GM18508 (cell line): ENCODE data around the gene NFE2L3.
"Not testable (repeated sequence)": the region's sequence is repeated elsewhere in the genome, so short reads cannot be mapped to it uniquely, and the experiment has no call there.

Experiments
- ATAC-seq: cut with Tn5 transposase; IDR thresholded peaks from one replicate; pipeline ENCODE4 v1.9.1; 2021; ENCODE audit warnings: moderate number of reproducible peaks; ENCODE audit not compliant: insufficient read depth, unreplicated experiment

The NFE2L3 gene

DNA sequence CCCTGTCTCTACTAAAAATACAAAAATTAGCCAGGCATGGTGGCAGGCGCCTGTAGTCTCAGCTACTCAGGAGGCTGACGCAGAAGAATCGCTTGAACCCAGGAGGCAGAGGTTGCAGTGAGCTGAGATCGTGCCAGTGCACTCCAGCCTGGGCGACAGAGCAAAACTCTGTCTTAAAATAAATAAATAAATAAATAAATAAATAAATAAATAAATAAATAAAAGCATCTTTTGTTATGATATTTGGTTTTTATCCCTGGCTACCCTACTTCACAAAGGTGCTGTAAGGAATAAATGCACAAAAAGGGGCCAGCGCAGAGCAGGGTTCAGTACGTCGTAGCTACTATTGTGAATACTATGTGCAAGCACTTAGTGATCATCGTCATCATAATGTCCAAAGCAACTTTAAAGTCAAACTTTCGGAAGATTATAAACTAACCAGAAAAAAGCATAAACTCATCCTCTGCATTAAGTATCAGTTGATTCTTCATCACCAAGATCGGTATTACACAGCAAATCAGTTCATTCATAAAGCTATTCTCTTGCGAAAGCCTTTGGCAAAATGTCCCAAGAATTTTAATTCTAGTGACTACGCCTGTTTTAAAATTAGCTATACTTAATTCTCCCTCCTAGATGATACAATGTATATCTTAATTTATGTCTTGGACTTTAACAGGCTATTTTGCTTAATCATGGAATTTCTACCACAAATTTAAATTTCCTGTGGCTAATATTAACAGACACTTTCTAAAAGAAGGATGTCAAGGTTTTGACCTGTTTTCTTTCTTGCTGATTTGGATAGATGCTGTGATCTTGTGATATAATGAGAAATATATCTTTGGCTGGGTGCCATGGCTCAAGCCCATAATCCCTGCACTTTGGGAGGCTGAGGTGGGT is 7.6 kb upstream of the NFE2L3 start:
- ATAC-seq, result no peak

GRCh38 chr7:26145238-26145637 is 6.8 kb upstream of the NFE2L3 start:
- ATAC-seq, result no peak

GRCh38 chr7:26147030-26147429 is 5.0 kb upstream of the NFE2L3 start:
- no peak for ATAC-seq

- ATAC-seq, result not testable (repeated sequence)
Measured at GRCh38 chr7:26147646-26148306, 4.2 kb upstream of the NFE2L3 start.

- not testable (repeated sequence) for ATAC-seq
Measured at GRCh38 chr7:26148307-26148700, 3.7 kb upstream of the NFE2L3 start.

- ATAC-seq, result no peak
Measured at GRCh38 chr7:26149391-26149977, 2.5 kb upstream of the NFE2L3 start.

DNA sequence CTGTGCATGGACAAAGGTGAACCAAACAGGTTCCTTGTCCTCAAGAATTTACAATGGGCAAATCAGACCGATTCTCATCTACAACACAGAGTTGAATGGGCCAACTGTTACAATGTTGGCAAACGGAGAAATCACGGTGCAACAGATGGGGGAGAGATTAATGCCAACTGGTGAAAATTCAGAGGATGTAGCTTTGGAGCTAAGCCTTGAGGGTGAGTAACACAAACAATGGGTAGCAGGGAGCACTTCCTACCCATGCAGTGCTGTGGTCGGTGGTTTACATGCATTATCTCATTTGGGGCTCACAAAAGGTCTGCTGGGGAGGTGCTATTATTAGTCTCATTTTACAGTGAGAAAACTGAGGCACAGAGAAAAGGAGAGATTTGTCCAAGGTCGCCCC is 902 bp upstream of the NFE2L3 start:
- no peak for ATAC-seq

GRCh38 chr7:26151650-26151952 is 397 bp upstream of the NFE2L3 start:
- ATAC-seq, result no peak

GRCh38 chr7:26152782-26153240 is 813 bp downstream of the NFE2L3 start:
- not testable (repeated sequence) for ATAC-seq

DNA sequence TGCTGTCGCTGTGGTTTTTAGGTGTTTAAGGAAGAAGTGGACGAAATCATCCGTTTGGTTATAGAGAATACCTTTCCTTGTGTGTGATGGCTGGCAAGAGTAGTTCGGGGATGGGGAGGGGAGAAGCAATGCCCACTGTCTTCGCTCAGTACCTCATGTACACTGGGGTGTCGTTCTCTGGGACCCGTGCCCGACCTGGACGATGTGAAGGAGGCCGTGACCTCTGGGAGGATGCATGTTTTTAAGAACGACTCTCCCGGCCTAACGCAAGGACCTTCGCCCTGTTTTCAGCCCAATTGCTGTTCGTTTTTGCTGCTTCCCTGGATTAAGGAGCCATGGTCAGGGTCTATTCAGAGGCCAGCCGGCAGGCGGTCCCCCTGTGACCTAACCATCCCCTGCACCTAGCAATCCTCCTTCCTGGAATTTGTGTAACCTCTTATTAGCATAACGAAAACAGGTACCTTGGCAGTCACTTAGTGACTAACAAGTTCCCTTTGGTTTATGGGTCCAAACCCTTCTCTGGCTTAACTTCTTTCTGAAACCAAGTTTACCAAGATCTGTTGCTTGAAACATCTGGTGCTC is 1.3 kb downstream of the NFE2L3 start:
- no peak for ATAC-seq

GRCh38 chr7:26153823-26154783 is 2.1 kb downstream of the NFE2L3 start:
- no peak for ATAC-seq

DNA sequence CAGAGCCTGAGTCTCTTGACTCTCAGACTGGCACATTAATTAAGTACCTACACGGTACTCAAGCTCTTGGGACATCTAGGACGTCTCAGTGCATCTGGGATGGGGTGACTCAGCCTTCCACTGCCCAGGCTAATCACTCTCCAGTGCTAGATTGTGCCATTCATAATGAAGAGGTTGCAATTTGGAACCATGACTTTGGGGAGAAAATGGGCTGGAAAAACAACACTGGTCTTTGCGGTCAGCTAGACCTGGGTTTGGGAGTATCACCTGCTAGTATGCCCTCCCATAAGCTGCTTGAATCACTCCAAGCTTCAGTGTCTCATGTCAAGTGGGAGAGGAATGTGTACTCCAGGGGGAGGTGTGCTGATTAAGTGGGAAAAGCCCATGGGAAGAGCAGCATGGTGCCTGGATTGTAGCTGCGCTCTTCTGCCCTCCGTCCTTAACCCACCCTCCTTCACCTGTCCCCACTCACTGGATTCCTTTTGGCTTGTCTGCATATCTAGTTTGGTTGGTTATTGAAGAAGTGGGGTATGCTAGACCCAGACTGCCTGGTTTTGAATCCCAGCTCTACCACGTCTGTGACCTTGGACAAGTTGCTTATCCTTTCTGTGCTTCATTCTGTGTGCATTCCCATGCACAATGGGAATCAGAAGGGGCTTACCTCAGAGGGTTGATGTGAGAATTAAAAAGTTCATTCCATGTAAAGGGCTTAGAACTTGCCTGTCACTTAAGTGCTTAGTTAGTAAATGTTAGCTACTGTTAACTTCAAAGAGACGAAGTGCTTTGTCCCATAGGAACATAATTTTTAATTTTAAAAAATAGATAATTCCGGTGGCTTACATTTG is 3.8 kb downstream of the NFE2L3 start:
- ATAC-seq, result no peak

GRCh38 chr7:26156451-26157420 is 4.7 kb downstream of the NFE2L3 start:
- no peak for ATAC-seq

GRCh38 chr7:26157520-26158105 is 5.6 kb downstream of the NFE2L3 start:
- ATAC-seq, result no peak

GRCh38 chr7:26159243-26159642 is 7.2 kb downstream of the NFE2L3 start:
- ATAC-seq, result no peak

DNA sequence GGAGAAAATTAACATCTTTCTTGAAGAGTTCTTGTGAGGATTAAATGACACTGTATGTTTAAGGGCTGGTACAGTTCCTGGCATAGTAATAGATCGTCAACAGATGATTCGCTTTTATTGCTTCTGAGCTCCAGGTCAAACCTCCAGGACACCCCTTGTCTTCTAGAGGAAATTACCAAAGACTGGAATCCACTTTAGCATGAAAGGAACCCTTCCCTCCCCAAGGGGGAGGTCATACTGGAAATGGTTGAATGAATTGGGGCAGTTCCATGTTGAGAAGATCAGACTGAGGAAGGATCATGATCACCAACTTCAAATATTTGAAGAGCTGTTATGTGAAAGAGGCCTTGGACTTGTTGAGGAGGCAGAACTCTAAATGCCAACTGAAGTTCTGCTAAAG is 8.9 kb downstream of the NFE2L3 start:
- ATAC-seq, result no peak

DNA sequence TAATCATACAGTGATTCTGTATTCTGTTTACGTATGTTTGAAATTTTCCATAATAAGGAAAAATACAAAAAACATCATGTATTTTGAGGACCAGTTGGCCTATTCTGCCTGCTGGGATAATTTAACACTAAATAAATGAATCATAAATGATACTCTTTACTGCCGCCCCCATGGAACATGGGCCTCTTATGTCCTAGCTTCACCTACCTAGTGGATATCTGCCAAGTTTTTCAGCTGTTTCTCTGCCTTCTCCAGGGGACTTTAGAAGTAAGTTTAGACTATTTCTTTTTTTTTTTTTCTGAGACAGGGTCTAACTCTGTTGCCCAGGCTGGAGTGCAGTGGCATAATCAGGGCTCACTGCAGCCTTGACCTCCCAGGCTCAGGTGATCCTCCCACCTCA is 10.4 kb downstream of the NFE2L3 start:
- ATAC-seq, result no peak

- ATAC-seq, result not testable (repeated sequence)
Measured at GRCh38 chr7:26163804-26164203, 11.8 kb downstream of the NFE2L3 start.
